NB4 (cell line): ENCODE data around the gene SERPINI1.

ENCODE experiments used
- CTCF ChIP-seq: IDR thresholded peaks from one replicate; pipeline ENCODE4 v1.5.1; 2012; ENCODE audit warnings: low read depth, low read length
- TF ChIP-seq, protein P1 (sequence below): IDR thresholded peaks from 2 replicates; pipeline ENCODE4 v1.6.1; 2011; ENCODE audit warnings: low read depth, low read length

GRCh38 chr3:167820102-167820865, 84.8 kb downstream of the SERPINI1 start:
- TF ChIP-seq CTCF: no peak
- TF ChIP-seq, protein P1, sequence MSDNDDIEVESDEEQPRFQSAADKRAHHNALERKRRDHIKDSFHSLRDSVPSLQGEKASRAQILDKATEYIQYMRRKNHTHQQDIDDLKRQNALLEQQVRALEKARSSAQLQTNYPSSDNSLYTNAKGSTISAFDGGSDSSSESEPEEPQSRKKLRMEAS: no peak
